Measurements from ENCODE around the gene ING5. TPM values are rescaled to one million over a fixed set of nuclear protein-coding genes. Genes with fewer than 3 reads are reported as not detected.

The ING5 gene
- total RNA-seq, 2 experiments from 2014 or later: 65.4 to 90.9 TPM

GRCh38 chr2:241745276-241745675, 43.4 kb downstream of the ING5 start:
- Histone ChIP-seq H3K79me2 (ENCODE audit: insufficient read depth, low read depth, low read length) (no peaks in the 10 kb centered on the region), H3K27ac (ENCODE audit: low read depth, low read length, poor library complexity, severe bottlenecking) (no peak overlapping the region), H4K20me1 (ENCODE audit: insufficient read depth, low read length) (no peaks in the 10 kb centered on the region), H3K9me2 (ENCODE audit: insufficient read depth, low read length) (no peaks in the 10 kb centered on the region), H2AFZ (ENCODE audit: low read length) (no peak overlapping the region), H3K4me2 (ENCODE audit: low read length) (no peak overlapping the region), H3K9me3 (ENCODE audit: low read length) (no peaks in the 10 kb centered on the region), H3K36me3 (ENCODE audit: insufficient read depth, low read length) (peaks cover 41% of the 10 kb centered on the region), H3K4me3 (ENCODE audit: low read depth, low read length, poor library complexity, severe bottlenecking) (no peak overlapping the region), H3K4me1 (ENCODE audit: insufficient read depth, low read length, poor library complexity, severe bottlenecking) (no peaks in the 10 kb centered on the region)
- CTCF ChIA-PET (ENCODE audit: unreplicated experiment): no interaction called here
- POLR2A ChIA-PET: no interaction called here
- DNase-seq (ENCODE audit: low spot score): no peak
- TF ChIP-seq, protein P1, sequence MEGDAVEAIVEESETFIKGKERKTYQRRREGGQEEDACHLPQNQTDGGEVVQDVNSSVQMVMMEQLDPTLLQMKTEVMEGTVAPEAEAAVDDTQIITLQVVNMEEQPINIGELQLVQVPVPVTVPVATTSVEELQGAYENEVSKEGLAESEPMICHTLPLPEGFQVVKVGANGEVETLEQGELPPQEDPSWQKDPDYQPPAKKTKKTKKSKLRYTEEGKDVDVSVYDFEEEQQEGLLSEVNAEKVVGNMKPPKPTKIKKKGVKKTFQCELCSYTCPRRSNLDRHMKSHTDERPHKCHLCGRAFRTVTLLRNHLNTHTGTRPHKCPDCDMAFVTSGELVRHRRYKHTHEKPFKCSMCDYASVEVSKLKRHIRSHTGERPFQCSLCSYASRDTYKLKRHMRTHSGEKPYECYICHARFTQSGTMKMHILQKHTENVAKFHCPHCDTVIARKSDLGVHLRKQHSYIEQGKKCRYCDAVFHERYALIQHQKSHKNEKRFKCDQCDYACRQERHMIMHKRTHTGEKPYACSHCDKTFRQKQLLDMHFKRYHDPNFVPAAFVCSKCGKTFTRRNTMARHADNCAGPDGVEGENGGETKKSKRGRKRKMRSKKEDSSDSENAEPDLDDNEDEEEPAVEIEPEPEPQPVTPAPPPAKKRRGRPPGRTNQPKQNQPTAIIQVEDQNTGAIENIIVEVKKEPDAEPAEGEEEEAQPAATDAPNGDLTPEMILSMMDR (conservative IDR thresholded peaks at IDR 0.05; ENCODE audit: low read length): no peak
- TF ChIP-seq EZH2phosphoT487 (IDR thresholded peaks at IDR 0.05; ENCODE audit: borderline replicate concordance, low read depth, low read length): no peak
- no TSS peak for BruUV-seq (replicated peaks)
- intact Hi-C loops (cut with micrococcal nuclease; ENCODE audit: unreplicated experiment): no loop called here

- ChIA-PET CTCF (ENCODE audit: unreplicated experiment) (no interaction called here), POLR2A (no interaction called here)
- intact Hi-C loops (cut with micrococcal nuclease; ENCODE audit: unreplicated experiment): no loop called here
- Histone ChIP-seq H3K4me3 (ENCODE audit: low read depth, low read length, poor library complexity, severe bottlenecking) (no peak overlapping the region), H3K4me1 (ENCODE audit: insufficient read depth, low read length, poor library complexity, severe bottlenecking) (no peaks in the 10 kb centered on the region), H3K9me3 (ENCODE audit: low read length) (no peaks in the 10 kb centered on the region), H3K79me2 (ENCODE audit: insufficient read depth, low read depth, low read length) (no peaks in the 10 kb centered on the region), H3K9me2 (ENCODE audit: insufficient read depth, low read length) (no peaks in the 10 kb centered on the region), H4K20me1 (ENCODE audit: insufficient read depth, low read length) (no peaks in the 10 kb centered on the region), H3K4me2 (ENCODE audit: low read length) (no peak overlapping the region), H3K36me3 (ENCODE audit: insufficient read depth, low read length) (peaks cover 43% of the 10 kb centered on the region), H3K27ac (ENCODE audit: low read depth, low read length, poor library complexity, severe bottlenecking) (no peak overlapping the region), H2AFZ (ENCODE audit: low read length) (no peak overlapping the region)
- no peak for TF ChIP-seq EZH2phosphoT487 (IDR thresholded peaks at IDR 0.05; ENCODE audit: borderline replicate concordance, low read depth, low read length)
- no TSS peak for BruUV-seq (replicated peaks)
- no peak for DNase-seq (ENCODE audit: low spot score)
Observed at GRCh38 chr2:241746084-241746483, 44.2 kb downstream of the ING5 start.

DNA sequence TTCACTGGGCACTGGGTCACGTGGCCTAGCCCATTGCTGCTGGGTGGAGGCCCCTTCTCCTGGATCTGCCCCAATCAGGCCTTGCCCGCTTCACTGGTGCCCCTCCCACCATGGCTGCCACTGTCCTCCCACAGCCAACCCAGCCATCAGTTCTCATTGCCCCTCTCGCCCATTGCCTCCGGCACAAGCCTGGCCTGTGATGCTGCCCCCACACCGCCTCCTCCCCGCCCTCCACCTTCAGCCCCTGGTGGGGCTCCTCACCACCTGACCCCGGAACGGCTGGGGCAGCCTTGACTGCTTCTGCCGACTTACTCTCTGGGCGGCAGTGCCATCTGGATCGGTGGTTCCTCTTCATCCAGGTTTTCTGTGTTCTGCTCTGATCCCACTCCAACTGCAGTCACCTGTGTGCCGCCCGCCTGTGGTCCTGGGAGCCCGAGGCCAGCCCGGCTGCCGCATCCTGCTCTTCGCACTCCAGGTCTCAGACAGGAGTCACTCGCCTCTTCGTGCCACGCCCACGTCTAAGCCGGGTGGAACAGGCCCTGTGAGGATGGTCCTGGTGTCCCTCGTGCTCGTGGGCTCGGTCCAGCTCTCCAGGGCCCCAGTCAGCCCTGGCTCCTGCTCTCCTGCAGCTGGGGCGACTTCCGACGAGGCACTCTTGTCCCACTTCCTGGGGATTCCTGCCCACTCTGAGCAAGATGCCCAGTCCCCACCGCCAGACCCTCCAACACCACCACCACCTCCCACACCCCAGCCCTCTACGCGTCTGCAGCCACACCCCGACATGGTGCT, 46.8 kb downstream of the ING5 start:
- POLR2A ChIA-PET: no interaction called here
- H3K36me3 ChIP-seq (ENCODE audit: insufficient read depth, low read length): peaks cover 42% of the 10 kb centered on the region
- no peaks in the 10 kb centered on the region for H3K4me1 ChIP-seq (ENCODE audit: insufficient read depth, low read length, poor library complexity, severe bottlenecking)
- no TSS peak for BruUV-seq (replicated peaks)
- H2AFZ ChIP-seq (ENCODE audit: low read length): no peak overlapping the region
- no peak for DNase-seq (ENCODE audit: low spot score)
- H3K4me3 ChIP-seq (ENCODE audit: low read depth, low read length, poor library complexity, severe bottlenecking): no peak overlapping the region
- no peaks in the 10 kb centered on the region for H4K20me1 ChIP-seq (ENCODE audit: insufficient read depth, low read length)
- no peaks in the 10 kb centered on the region for H3K79me2 ChIP-seq (ENCODE audit: insufficient read depth, low read depth, low read length)
- no peaks in the 10 kb centered on the region for H3K9me3 ChIP-seq (ENCODE audit: low read length)
- H3K4me2 ChIP-seq (ENCODE audit: low read length): no peak overlapping the region
- TF ChIP-seq, protein P1 (conservative IDR thresholded peaks at IDR 0.05; ENCODE audit: low read length): no peak
- TF ChIP-seq EZH2phosphoT487 (IDR thresholded peaks at IDR 0.05; ENCODE audit: borderline replicate concordance, low read depth, low read length): no peak
- CTCF ChIA-PET (ENCODE audit: unreplicated experiment): interaction anchor here (0.6 kb wide), 1 partner anchor 130 kb away, joined by 3 read pairs; no protein-coding TSS in a partner anchor
- H3K9me2 ChIP-seq (ENCODE audit: insufficient read depth, low read length): no peaks in the 10 kb centered on the region
- intact Hi-C loops (cut with micrococcal nuclease; ENCODE audit: unreplicated experiment): no loop called here
- H3K27ac ChIP-seq (ENCODE audit: low read depth, low read length, poor library complexity, severe bottlenecking): no peak overlapping the region

Measured in OCI-LY7 (cell line).